GM12891 (cell line): ENCODE results near the gene RPA3. TPM values are rescaled to one million over a fixed set of nuclear protein-coding genes. Genes with fewer than 3 reads are reported as not detected.

ENCODE experiments used
- DNase-seq: peaks from one replicate; pipeline ENCODE4 v3.0.0; 2011; ENCODE audit warnings: low spot score; ENCODE audit not compliant: insufficient read length
- FAIRE-seq: peaks from 2 replicates; lab custom pipeline; 2011; peaks lifted over from hg19 to GRCh38; lab: Jason Lieb, UNC
- PAX5 ChIP-seq: IDR thresholded peaks from 2 replicates; pipeline ENCODE4 v1.6.1; 2011; ENCODE audit warnings: low read length, moderate library complexity, mild to moderate bottlenecking; ENCODE audit not compliant: insufficient read depth, severe bottlenecking
- POLR2A ChIP-seq: IDR thresholded peaks from 2 replicates; pipeline ENCODE4 v1.6.1; 2011; ENCODE audit warnings: low read depth, low read length, control low read depth
- POLR2AphosphoS5 ChIP-seq: IDR thresholded peaks from 2 replicates; pipeline ENCODE4 v1.6.1; 2011; ENCODE audit warnings: low read depth, low read length, control low read depth
- POU2F2 ChIP-seq: IDR thresholded peaks from 2 replicates; pipeline ENCODE4 v1.6.1; 2011; ENCODE audit warnings: low read depth, mild to moderate bottlenecking, control low read depth, low read length, moderate library complexity
- SPI1 ChIP-seq: IDR thresholded peaks from 2 replicates; pipeline ENCODE4 v1.6.1; 2011; ENCODE audit warnings: low read depth, low read length, control low read depth
- TAF1 ChIP-seq: IDR thresholded peaks from 2 replicates; pipeline ENCODE4 v1.6.1; 2011; ENCODE audit warnings: low read depth, low read length, control low read depth
- polyA plus RNA-seq: library from polyadenylated mRNA; unstranded; fragments of >200 nt; gene quantifications from one replicate; pipeline ENCODE4 v1.2.1, GENCODE V29; 2012; ENCODE audit warnings: low read depth, missing spikeins, inconsistent platforms; ENCODE audit not compliant: missing spikeins

Gene RPA3
- polyA plus RNA-seq = 80.1 TPM

GRCh38 chr7:7718492-7718891 lies at the start of gene RPA3:
TSS of gene RPA3 (minus strand) at chr7:7718607. CDS start at chr7:7640418, 78,189 bp downstream.
- DNase-seq = no peak
- no peak for FAIRE-seq
- TF ChIP-seq SPI1 = no peak
- TF ChIP-seq TAF1 = no peak
- no peak for TF ChIP-seq POLR2A
- TF ChIP-seq PAX5 = no peak

- FAIRE-seq (no peak), DNase-seq (no peak)
- TF ChIP-seq POLR2A (no peak), TAF1 (no peak), POLR2AphosphoS5 (no peak), PAX5 (no peak), POU2F2 (no peak), SPI1 (no peak)
These were observed 48.3 kb upstream of the RPA3 start for GRCh38 chr7:7766671-7767070.

- no peak for FAIRE-seq
- TF ChIP-seq POLR2A = no peak
- TF ChIP-seq POLR2AphosphoS5 = no peak
- TF ChIP-seq SPI1 = no peak
- no peak for TF ChIP-seq POU2F2
- no peak for TF ChIP-seq PAX5
- no peak for TF ChIP-seq TAF1
- DNase-seq = no peak
These were observed 47.0 kb upstream of the RPA3 start for GRCh38 chr7:7765422-7765821.

GRCh38 chr7:7764520-7765396 lies 46.4 kb upstream of the RPA3 start:
- no peak for TF ChIP-seq POLR2AphosphoS5
- TF ChIP-seq SPI1 = 0 out of 2 replicates have a peak, but pooled peaks have one; percentile 21
- no peak for DNase-seq
- FAIRE-seq = peak; percentile 40

GRCh38 chr7:7761974-7762779 lies 43.8 kb upstream of the RPA3 start:
- TF ChIP-seq SPI1 (no peak), POU2F2 (no peak), POLR2AphosphoS5 (no peak), POLR2A (no peak), PAX5 (no peak), TAF1 (no peak)
- peak; percentile 75 for FAIRE-seq
- no peak for DNase-seq

- DNase-seq (no peak), FAIRE-seq (no peak)
- no peak for TF ChIP-seq POU2F2
- TF ChIP-seq SPI1 = peak; percentile 88
- TF ChIP-seq POLR2AphosphoS5 = no peak
These were observed 43.0 kb upstream of the RPA3 start for GRCh38 chr7:7761340-7761973.

GRCh38 chr7:7757576-7757975 lies 39.2 kb upstream of the RPA3 start:
- FAIRE-seq (no peak), DNase-seq (no peak)
- TF ChIP-seq TAF1 (no peak), PAX5 (no peak), SPI1 (no peak), POLR2A (no peak), POU2F2 (no peak), POLR2AphosphoS5 (no peak)

- no peak for TF ChIP-seq SPI1
- no peak for TF ChIP-seq POLR2A
- TF ChIP-seq POU2F2 = no peak
- TF ChIP-seq TAF1 = no peak
- no peak for TF ChIP-seq PAX5
- no peak for TF ChIP-seq POLR2AphosphoS5
- FAIRE-seq (no peak), DNase-seq (no peak)
These were observed 38.2 kb upstream of the RPA3 start for GRCh38 chr7:7756577-7756976.

- DNase-seq (no peak), FAIRE-seq (no peak)
- TF ChIP-seq SPI1 = no peak
- no peak for TF ChIP-seq TAF1
- no peak for TF ChIP-seq PAX5
- TF ChIP-seq POLR2A = no peak
- TF ChIP-seq POU2F2 = no peak
- no peak for TF ChIP-seq POLR2AphosphoS5
These were observed 33.1 kb upstream of the RPA3 start for GRCh38 chr7:7751243-7752092.
